Left lung (tissue), 14 donors: ENCODE results near the gene BCAS1. TPM values are rescaled to one million over a fixed set of nuclear protein-coding genes. Genes with fewer than 3 reads are reported as not detected.

Experiments
- ATAC-seq: fragments of 200-7000 bp; cut with Tn5 transposase; one replicate; pipeline ENCODE4 v1.9.1; 2020; ENCODE audit warnings: moderate library complexity
- DNase-seq, 4 donors: peaks; one replicate each; pipeline ENCODE4 v3.0.0-alpha.2; 2013 to 2020
- H3K27ac ChIP-seq, 2 donors: fragments of 200-600 bp; sonication (generic) in 1 of 2; one replicate each; pipeline versions ENCODE4 v1.5.0 to v1.8.0; 2020 to 2021
- H3K27me3 ChIP-seq, 2 donors: fragments of 200-600 bp; sonication (generic) in 1 of 2; one replicate each; pipeline versions ENCODE4 v1.5.0 to v1.8.0; 2020 to 2021
- H3K36me3 ChIP-seq, 2 donors: fragments of 200-600 bp; sonication (generic) in 1 of 2; one replicate each; pipeline versions ENCODE4 v1.5.0 to v1.8.0; 2020 to 2021
- H3K4me1 ChIP-seq, 2 donors: fragments of 200-600 bp; one replicate each; pipeline ENCODE4 v1.8.0; 2021
- H3K4me3 ChIP-seq, 2 donors: fragments of 200-600 bp; sonication (generic) in 1 of 2; one replicate each; pipeline versions ENCODE4 v1.5.0 to v1.8.0; 2020 to 2021; ENCODE audit warnings: mild to moderate bottlenecking in 1 of 2
- H3K9me3 ChIP-seq, 2 donors: fragments of 200-600 bp; sonication (generic) in 1 of 2; one replicate each; pipeline versions ENCODE4 v1.5.0 to v1.8.0; 2020 to 2021
- CTCF ChIP-seq, 2 donors: fragments of 200-600 bp; sonication (generic) in 1 of 2; IDR thresholded peaks; one replicate each; pipeline versions ENCODE4 v1.5.0 to v1.8.0; 2021; ENCODE audit warnings: antibody characterized with exemption in 2 of 2
- intact Hi-C, 2 donors: fragments of 100-400 bp; cut with DNase I; formaldehyde crosslinking; loops; one replicate each; pipeline versions ENCODE4 v1.11.2 to v1.14.2; 2022
- long read RNA-seq, 12 donors: library from polyadenylated mRNA in 2 of 12; unstranded in 2 of 12; transcript quantifications; one replicate each; pipeline ENCODE4 v2.0.0 and lab custom pipeline, GENCODE V29; 2019 to 2026
- polyA plus RNA-seq, 6 donors: library from polyadenylated mRNA; unstranded; fragments of 120-200 nt; gene quantifications; one replicate each; pipeline ENCODE4 v1.2.1, GENCODE V29; 2013; ENCODE audit not compliant: insufficient read length in 6 of 6
- total RNA-seq, 2 donors: library from RNA; stranded (reverse); fragmentation: NEBNext Ultra II Directional; extraction: Animal tissue kit (Norgen Biotek cat#: 25700); gene quantifications; one replicate each; pipeline ENCODE4 v1.2.1, GENCODE V29; 2021
- donor health status: DM: no; HTN: yes; CAD: no.
- donor health status: DM: no; HTN: no; CAD: no.

The BCAS1 gene
- total RNA-seq = 1 to 10 TPM in 1 of 2 donors, under 1 TPM in 1; 0.99 to 1.6 TPM
- polyA plus RNA-seq = under 1 TPM; 0.44 to 0.90 (median 0.74) TPM
- long read RNA-seq, donor 1 = 0 reads
- long read RNA-seq, donor 2 = 0 reads
- long read RNA-seq, donor 3 = 0 reads
- long read RNA-seq, donor 4, partial matches to known transcripts = 0 of 1 reads
- long read RNA-seq, donor 4, other reads (novel, unspliced or antisense) = 1 of 1 reads
- long read RNA-seq, donor 5 = 0 reads
- long read RNA-seq, donor 6 = 0 reads
- long read RNA-seq, donor 7 = 0 reads
- long read RNA-seq, donor 8 = 0 reads
- long read RNA-seq, donor 9 = 0 reads
- long read RNA-seq, donor 10, partial matches to known transcripts = 0 of 1 reads
- long read RNA-seq, donor 10, other reads (novel, unspliced or antisense) = 0 of 1 reads
- long read RNA-seq, donor 11, full-length matches to known transcripts = 1 of 124 reads
- long read RNA-seq, donor 11, partial matches to known transcripts = 98 of 124 reads
- long read RNA-seq, donor 11, other reads (novel, unspliced or antisense) = 25 of 124 reads
- long read RNA-seq, donor 12 = 0 reads

GRCh38 chr20:54070187-54070987 lies at the start of gene BCAS1:
BCAS1 (minus strand) TSS chr20:54070594; CDS start chr20:54058718, 11,876 bp downstream.
- ATAC-seq = peak; percentile 49
- no peak within 1 kb of the TSS for H3K27ac ChIP-seq

GRCh38 chr20:54119744-54120143 lies 49.4 kb upstream of the BCAS1 start:
- Histone ChIP-seq H3K27me3 (no peaks in the 10 kb centered on the region), H3K4me3 (no peak overlapping the region), H3K4me1 (peaks cover 0 to 21% of the 10 kb centered on the region in 2 donors), H3K36me3 (no peaks in the 10 kb centered on the region), H3K27ac (no peak overlapping the region), H3K9me3 (no peaks in the 10 kb centered on the region)
- TF ChIP-seq CTCF (IDR thresholded peaks at IDR 0.05) = no peak
- intact Hi-C loops = no loop called here
- ATAC-seq (no peak), DNase-seq (no peak)

More at GRCh38 chr20:54070187-54070987, at the start of gene BCAS1:
- H3K27me3 ChIP-seq = peaks cover 0 to 4% of the 10 kb centered on the region in 2 donors
- no peaks in the 10 kb centered on the region for H3K4me1 ChIP-seq
- peak in 1 of 4 donors; percentile 35 for DNase-seq
- no peaks in the 10 kb centered on the region for H3K36me3 ChIP-seq
- H3K4me3 ChIP-seq = no peak within 1 kb of the TSS
- no peak for TF ChIP-seq CTCF (IDR thresholded peaks at IDR 0.05)
- no peaks in the 10 kb centered on the region for H3K9me3 ChIP-seq
- intact Hi-C loops = no loop called here

- intact Hi-C loops = no loop called here
- no peak for TF ChIP-seq CTCF (IDR thresholded peaks at IDR 0.05)
- Histone ChIP-seq H3K9me3 (no peaks in the 10 kb centered on the region), H3K36me3 (no peaks in the 10 kb centered on the region), H3K27ac (no peak overlapping the region), H3K27me3 (no peaks in the 10 kb centered on the region), H3K4me3 (no peak overlapping the region), H3K4me1 (peaks cover 0 to 23% of the 10 kb centered on the region in 2 donors)
- DNase-seq = no peak
- ATAC-seq = no peak
Measured at GRCh38 chr20:54118220-54119001, 48.0 kb upstream of the BCAS1 start.

GRCh38 chr20:54116550-54117235 lies 46.3 kb upstream of the BCAS1 start:
- H3K4me3 ChIP-seq = no peak overlapping the region
- H3K36me3 ChIP-seq = no peaks in the 10 kb centered on the region
- H3K9me3 ChIP-seq = no peaks in the 10 kb centered on the region
- intact Hi-C loops = no loop called here
- no peak for TF ChIP-seq CTCF (IDR thresholded peaks at IDR 0.05)
- H3K27me3 ChIP-seq = no peaks in the 10 kb centered on the region
- no peak for ATAC-seq
- no peak for DNase-seq
- H3K4me1 ChIP-seq = peaks cover 0 to 12% of the 10 kb centered on the region in 2 donors
- H3K27ac ChIP-seq = no peak overlapping the region
